HCT116 (cell line): ENCODE measurements around the gene CHEK1.

Experiments used
- SP1 ChIP-seq: IDR thresholded peaks from 2 replicates; pipeline ENCODE4 v1.6.1; 2012; ENCODE audit warnings: low read depth
- TF ChIP-seq, protein P1 (sequence below): IDR thresholded peaks from 2 replicates; pipeline ENCODE4 v1.6.1; 2012

DNA sequence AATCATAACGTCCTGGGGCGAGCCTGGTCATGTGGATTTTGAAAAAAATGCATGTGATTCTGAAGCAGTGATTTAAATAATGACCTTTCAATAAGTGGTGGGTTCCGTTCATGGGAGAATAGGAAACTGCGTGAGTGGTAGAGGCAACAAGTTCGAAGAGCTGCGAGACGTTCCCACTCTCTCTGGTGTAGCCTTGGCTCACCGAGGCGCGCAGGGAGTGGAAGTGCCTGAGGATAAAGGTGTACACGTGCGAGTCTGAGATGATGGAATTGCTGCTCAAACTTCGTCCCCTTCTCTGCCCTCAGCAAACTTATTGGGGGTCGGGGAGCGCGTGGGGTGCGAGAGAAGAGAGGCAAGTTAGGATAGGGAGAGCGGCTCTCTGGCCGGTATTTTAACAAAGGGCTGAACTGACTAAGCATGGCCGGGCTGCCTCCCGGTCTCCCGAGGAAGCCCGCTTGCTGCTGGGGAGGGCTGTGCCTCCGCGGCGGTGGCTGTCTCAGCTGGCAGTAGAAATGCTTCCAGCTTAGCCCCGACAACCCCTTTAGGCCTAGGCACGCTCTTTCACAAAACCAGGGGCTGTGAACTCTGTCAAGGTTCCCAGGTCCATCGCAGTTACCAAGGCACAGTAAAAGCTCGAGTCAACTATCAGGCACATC lies 33.2 kb upstream of the CHEK1 start:
- TF ChIP-seq SP1, result no peak
- TF ChIP-seq, protein P1, sequence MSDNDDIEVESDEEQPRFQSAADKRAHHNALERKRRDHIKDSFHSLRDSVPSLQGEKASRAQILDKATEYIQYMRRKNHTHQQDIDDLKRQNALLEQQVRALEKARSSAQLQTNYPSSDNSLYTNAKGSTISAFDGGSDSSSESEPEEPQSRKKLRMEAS, result no peak
